Liver (tissue), 9 donors: ENCODE data around the gene KATNAL1. TPM values are rescaled to one million over a fixed set of nuclear protein-coding genes. Genes with fewer than 3 reads are reported as not detected.
A peak's percentile ranks its signal among the peaks of the same experiment; 100 is the strongest.

Experiments used
- DNase-seq: peaks from one replicate; pipeline ENCODE4 v3.0.0-alpha.2; 2017; ENCODE audit warnings: low spot score
- H3K27ac ChIP-seq, 2 donors: one replicate each; pipeline ENCODE4 v1.7.0; 2013; ENCODE audit warnings: inconsistent platforms in 2 of 2, low read length in 2 of 2, control low read depth in 1 of 2, low read depth in 1 of 2, mild to moderate bottlenecking in 1 of 2
- H3K27me3 ChIP-seq, 4 donors: one replicate each; pipeline versions ENCODE4 v1.6.1 to v1.7.0; 2013; ENCODE audit warnings: low read length in 3 of 4, inconsistent platforms in 1 of 4, mild to moderate bottlenecking in 1 of 4, moderate library complexity in 1 of 4; ENCODE audit not compliant: control insufficient read depth in 4 of 4, insufficient read depth in 4 of 4
- H3K36me3 ChIP-seq, 4 donors: one replicate each; pipeline versions ENCODE4 v1.6.1 to v1.7.0; 2013; ENCODE audit warnings: low read length in 3 of 4, mild to moderate bottlenecking in 3 of 4, low read depth in 1 of 4, moderate library complexity in 1 of 4; ENCODE audit not compliant: control insufficient read depth in 4 of 4, insufficient read depth in 3 of 4
- H3K4me1 ChIP-seq, 4 donors: one replicate each; pipeline versions ENCODE4 v1.6.1 to v1.7.0; 2013; ENCODE audit warnings: low read length in 3 of 4, mild to moderate bottlenecking in 3 of 4, moderate library complexity in 1 of 4; ENCODE audit not compliant: control insufficient read depth in 4 of 4, insufficient read depth in 4 of 4
- H3K4me3 ChIP-seq, 3 donors: one replicate each; pipeline versions ENCODE4 v1.6.1 to v1.7.0; 2013; ENCODE audit warnings: low read length in 3 of 3, control low read depth in 1 of 3, low read depth in 1 of 3, mild to moderate bottlenecking in 1 of 3
- H3K9ac ChIP-seq, 2 donors: one replicate each; pipeline ENCODE4 v1.7.0; 2013; ENCODE audit warnings: low read length in 2 of 2, mild to moderate bottlenecking in 2 of 2, moderate library complexity in 2 of 2, control low read depth in 1 of 2, low read depth in 1 of 2
- H3K9me3 ChIP-seq, 4 donors: one replicate each; pipeline versions ENCODE4 v1.6.1 to v1.7.0; 2013; ENCODE audit warnings: low read length in 3 of 4; ENCODE audit not compliant: control insufficient read depth in 4 of 4
- ATF3 ChIP-seq: IDR thresholded peaks from 2 replicates; pipeline ENCODE4 v1.6.1; 2016; ENCODE audit warnings: antibody characterized with exemption
- CTCF ChIP-seq: fragments of 150-350 bp; IDR thresholded peaks from 2 replicates; pipeline ENCODE4 v1.5.1; 2017; ENCODE audit warnings: improper control_type of control experiment, low read depth, low read length; ENCODE audit not compliant: missing input control
- EGR1 ChIP-seq, 2 donors: IDR thresholded peaks; 2 replicates each; pipeline ENCODE4 v1.6.1; 2016 to 2018; ENCODE audit warnings: antibody characterized with exemption in 2 of 2, low read depth in 2 of 2
- FOXA1 ChIP-seq: IDR thresholded peaks from 2 replicates; pipeline ENCODE4 v1.6.1; 2016; ENCODE audit warnings: antibody characterized with exemption
- FOXA2 ChIP-seq: IDR thresholded peaks from 2 replicates; pipeline ENCODE4 v1.6.1; 2016; ENCODE audit warnings: antibody characterized with exemption
- GABPA ChIP-seq, 2 donors: IDR thresholded peaks in 1 of 2; conservative IDR thresholded peaks in 1 of 2; 2 replicates each; pipeline ENCODE4 v1.6.1; 2016; ENCODE audit warnings: antibody characterized with exemption in 2 of 2, mild to moderate bottlenecking in 1 of 2, moderate library complexity in 1 of 2
- HNF4A ChIP-seq, 2 donors: conservative IDR thresholded peaks; 2 replicates each; pipeline ENCODE4 v1.6.1; 2016; ENCODE audit warnings: antibody characterized with exemption in 2 of 2, mild to moderate bottlenecking in 2 of 2
- HNF4G ChIP-seq: IDR thresholded peaks from 2 replicates; pipeline ENCODE4 v1.6.1; 2016; ENCODE audit warnings: antibody characterized with exemption
- JUND ChIP-seq, 2 donors: IDR thresholded peaks; 2 replicates each; pipeline ENCODE4 v1.6.1; 2016; ENCODE audit warnings: antibody characterized with exemption in 2 of 2
- MAX ChIP-seq: IDR thresholded peaks from 2 replicates; pipeline ENCODE4 v1.6.1; 2016; ENCODE audit warnings: antibody characterized with exemption
- NR2F2 ChIP-seq: IDR thresholded peaks from 2 replicates; pipeline ENCODE4 v1.6.1; 2016; ENCODE audit warnings: antibody characterized with exemption
- RAD21 ChIP-seq, 2 donors: IDR thresholded peaks; 2 replicates each; pipeline ENCODE4 v1.6.1; 2016; ENCODE audit warnings: antibody characterized with exemption in 2 of 2, mild to moderate bottlenecking in 2 of 2
- REST ChIP-seq: IDR thresholded peaks from 2 replicates; pipeline ENCODE4 v1.6.1; 2016; ENCODE audit warnings: antibody characterized with exemption, mild to moderate bottlenecking
- RXRA ChIP-seq, 2 donors: IDR thresholded peaks; 2 replicates each; pipeline ENCODE4 v1.6.1; 2017 to 2018; ENCODE audit warnings: antibody characterized with exemption in 2 of 2, mild to moderate bottlenecking in 1 of 2
- SP1 ChIP-seq: IDR thresholded peaks from 2 replicates; pipeline ENCODE4 v1.6.1; 2018; ENCODE audit warnings: antibody characterized with exemption, mild to moderate bottlenecking
- TAF1 ChIP-seq: conservative IDR thresholded peaks from 2 replicates; pipeline ENCODE4 v1.6.1; 2016; ENCODE audit warnings: antibody characterized with exemption, mild to moderate bottlenecking
- YY1 ChIP-seq: IDR thresholded peaks from 2 replicates; pipeline ENCODE4 v1.6.1; 2016; ENCODE audit warnings: antibody characterized with exemption, mild to moderate bottlenecking
- ZBTB33 ChIP-seq: IDR thresholded peaks from 2 replicates; pipeline ENCODE4 v1.6.1; 2016; ENCODE audit warnings: antibody characterized with exemption
- WGBS: extraction: QIAGEN DNeasy Blood & Tissue Kit; methylation state at CpG from one replicate; pipeline ENCODE4 v1.1.7; 2013; 5-methylcytosine and 5-hydroxymethylcytosine counted together
- polyA plus RNA-seq, 2 donors: library from polyadenylated mRNA; stranded (reverse) in 1 of 2; unstranded in 1 of 2; fragments of 200-250 nt in 1 of 2; fragments of >200 nt in 1 of 2; fragmentation: Nextera tagmentation in 1 of 2; extraction: Ambion mirVana in 1 of 2; gene quantifications; one replicate each; pipeline versions ENCODE4 v1.2.1 to v1.2.3, GENCODE V29; 2013 to 2015
- total RNA-seq, 2 donors: library from RNA; depleted of rRNA; stranded (reverse); fragments of >200 nt; gene quantifications; one replicate each; pipeline ENCODE4 v1.2.3, GENCODE V29; 2014
- donor health status: healthy.
- donor health status: healthy.
- donor health status: healthy.
- donor health status: healthy.
- donor health status: healthy.

KATNAL1 gene
- total and polyA plus RNA-seq, 4 donors = 2.7 to 12.8 (median 6.0) TPM

- Histone ChIP-seq H3K36me3 (peaks cover 0 to 3% (median 0%) of the 10 kb centered on the region in 4 donors), H3K27me3 (no peaks in the 10 kb centered on the region), H3K9me3 (peaks cover 0 to 2% (median 0%) of the 10 kb centered on the region in 4 donors), H3K27ac (no peak overlapping the region), H3K9ac (no peak overlapping the region), H3K4me3 (no peak overlapping the region), H3K4me1 (peaks cover 0 to 4% (median 2%) of the 10 kb centered on the region in 4 donors)
- 73% methylated on average over 7 of the region's 7 CpGs for WGBS
- TF ChIP-seq FOXA1 = no peak
- TF ChIP-seq MAX = no peak
- TF ChIP-seq FOXA2 = no peak
- no peak for TF ChIP-seq GABPA (IDR thresholded peaks at IDR 0.05 in 1 of 2, conservative IDR thresholded peaks at IDR 0.05 in 1 of 2)
- TF ChIP-seq ATF3 = no peak
- TF ChIP-seq SP1 = no peak
- TF ChIP-seq YY1 = no peak
- TF ChIP-seq RXRA (IDR thresholded peaks at IDR 0.05) = peak in 1 of 2 donors; percentile 7
- TF ChIP-seq ZBTB33 = no peak
- TF ChIP-seq CTCF = no peak
- TF ChIP-seq NR2F2 = no peak
- no peak for TF ChIP-seq REST
- TF ChIP-seq EGR1 (IDR thresholded peaks at IDR 0.05; ENCODE audit: low read depth in 2 of 2) = no peak
- TF ChIP-seq TAF1 = no peak
- no peak for TF ChIP-seq RAD21 (IDR thresholded peaks at IDR 0.05)
- peak in 1 of 2 donors; percentile 3 for TF ChIP-seq HNF4A (conservative IDR thresholded peaks at IDR 0.05)
- no peak for DNase-seq
Measured at GRCh38 chr13:30253830-30254229, 53.5 kb downstream of the KATNAL1 start.

GRCh38 chr13:30247406-30247805, 59.9 kb downstream of the KATNAL1 start:
- H3K4me1 ChIP-seq = no peaks in the 10 kb centered on the region
- WGBS = 100% methylated on average over 2 of the region's 2 CpGs
- peaks cover 0 to 3% (median 0%) of the 10 kb centered on the region in 4 donors for H3K36me3 ChIP-seq
- H3K4me3 ChIP-seq = no peak overlapping the region
- H3K27ac ChIP-seq = no peak overlapping the region
- TF ChIP-seq RAD21 (IDR thresholded peaks at IDR 0.05) = no peak
- TF ChIP-seq HNF4G = no peak
- no peak for TF ChIP-seq MAX
- TF ChIP-seq REST = no peak
- no peak for TF ChIP-seq GABPA (IDR thresholded peaks at IDR 0.05 in 1 of 2, conservative IDR thresholded peaks at IDR 0.05 in 1 of 2)
- no peak for TF ChIP-seq JUND (IDR thresholded peaks at IDR 0.05)
- no peak for TF ChIP-seq FOXA1
- TF ChIP-seq FOXA2 = no peak
- TF ChIP-seq ZBTB33 = no peak
- H3K9me3 ChIP-seq = peaks cover 0 to 2% (median 0%) of the 10 kb centered on the region in 4 donors
- H3K9ac ChIP-seq = no peak overlapping the region
- no peaks in the 10 kb centered on the region for H3K27me3 ChIP-seq
- no peak for DNase-seq
